Medulla oblongata (tissue), 1 donor: ENCODE results near the gene ZNF519.

Experiments used
- DNase-seq: peaks from one replicate; pipeline ENCODE4 v3.0.0-alpha.2; 2015; ENCODE audit errors: extremely low spot score

Gene ZNF519

GRCh38 chr18:14098428-14098827, 33.8 kb downstream of the ZNF519 start:
- no peak for DNase-seq

- DNase-seq: no peak
Observed at GRCh38 chr18:14097761-14098160, 34.5 kb downstream of the ZNF519 start.

GRCh38 chr18:14093307-14093915, 38.8 kb downstream of the ZNF519 start:
- no peak for DNase-seq

- no peak for DNase-seq
Observed at GRCh38 chr18:14092625-14093306, 39.5 kb downstream of the ZNF519 start.

GRCh38 chr18:14089781-14090180, 42.5 kb downstream of the ZNF519 start:
- no peak for DNase-seq

- DNase-seq: no peak
Observed at GRCh38 chr18:14089191-14089590, 43.0 kb downstream of the ZNF519 start.

- peak; percentile 74 for DNase-seq
Observed at GRCh38 chr18:14086458-14087231, 45.6 kb downstream of the ZNF519 start.

GRCh38 chr18:14085770-14086457, 46.3 kb downstream of the ZNF519 start:
- peak; percentile 22 for DNase-seq

GRCh38 chr18:14075196-14075595, 57.0 kb downstream of the ZNF519 start:
- no peak for DNase-seq

GRCh38 chr18:14074187-14074586, 58.0 kb downstream of the ZNF519 start:
- DNase-seq: no peak

GRCh38 chr18:14053661-14054060, 78.6 kb downstream of the ZNF519 start:
- DNase-seq: no peak
